ENCODE measurements around the gene PLCB4.

PLCB4 gene

DNA sequence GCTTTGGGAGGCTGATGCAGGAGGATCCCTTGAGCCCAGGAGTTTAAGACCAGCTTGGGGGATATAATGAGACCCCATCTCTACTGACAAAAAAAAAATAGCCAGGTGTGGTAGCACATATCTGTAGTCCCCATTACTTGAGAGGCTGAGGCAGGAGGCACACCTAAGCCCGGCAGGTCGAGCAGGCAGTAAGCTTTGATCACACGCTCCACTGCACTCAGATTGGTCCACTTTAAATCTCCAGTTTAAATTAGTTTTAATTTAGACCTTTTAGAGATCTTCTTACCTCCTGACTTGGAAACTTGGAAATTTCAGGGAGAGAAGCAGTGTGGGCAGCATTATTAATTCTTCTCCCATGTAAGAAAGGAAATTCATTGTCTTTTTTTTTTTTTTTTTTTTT is 16.8 kb upstream of the PLCB4 start:
- in situ Hi-C loops (cut with HindIII; ENCODE audit: low pct_ligation_motif_present, low pct_unique_long_range_greater_than_20kb, low sequenced_read_pairs) = no loop called here
- no peak for DNase-seq

GRCh38 chr20:9053108-9053507 is 15.8 kb upstream of the PLCB4 start:
- DNase-seq = peak; percentile 37
- in situ Hi-C loops (cut with HindIII; ENCODE audit: low pct_ligation_motif_present, low pct_unique_long_range_greater_than_20kb, low sequenced_read_pairs) = no loop called here

GRCh38 chr20:9054176-9054575 is 14.7 kb upstream of the PLCB4 start:
- no peak for DNase-seq
- in situ Hi-C loops (cut with HindIII; ENCODE audit: low pct_ligation_motif_present, low pct_unique_long_range_greater_than_20kb, low sequenced_read_pairs) = no loop called here

DNA sequence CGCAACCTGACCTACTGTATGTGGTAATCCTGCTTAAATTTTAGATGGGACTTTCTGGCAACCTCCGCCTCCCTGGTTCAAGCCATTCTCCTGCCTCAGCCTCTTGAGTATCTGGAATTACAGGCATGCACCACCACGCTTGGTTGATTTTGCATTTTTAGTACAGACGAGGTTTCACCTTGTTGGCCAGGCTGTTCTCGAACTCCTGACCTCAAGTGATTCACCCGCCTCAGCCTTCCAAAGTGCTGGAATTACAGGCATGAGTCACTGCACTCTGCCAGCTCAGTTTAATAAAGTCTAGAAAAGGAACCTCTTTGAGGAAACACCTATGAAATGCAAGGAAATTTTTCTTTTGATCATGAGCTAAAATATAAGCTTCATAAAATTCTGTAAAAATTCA is 9.0 kb upstream of the PLCB4 start:
- peak; percentile 95 for DNase-seq
- in situ Hi-C loops (cut with HindIII; ENCODE audit: low pct_ligation_motif_present, low pct_unique_long_range_greater_than_20kb, low sequenced_read_pairs) = no loop called here

GRCh38 chr20:9061434-9061833 is 7.5 kb upstream of the PLCB4 start:
- in situ Hi-C loops (cut with HindIII; ENCODE audit: low pct_ligation_motif_present, low pct_unique_long_range_greater_than_20kb, low sequenced_read_pairs) = no loop called here
- DNase-seq = no peak

DNA sequence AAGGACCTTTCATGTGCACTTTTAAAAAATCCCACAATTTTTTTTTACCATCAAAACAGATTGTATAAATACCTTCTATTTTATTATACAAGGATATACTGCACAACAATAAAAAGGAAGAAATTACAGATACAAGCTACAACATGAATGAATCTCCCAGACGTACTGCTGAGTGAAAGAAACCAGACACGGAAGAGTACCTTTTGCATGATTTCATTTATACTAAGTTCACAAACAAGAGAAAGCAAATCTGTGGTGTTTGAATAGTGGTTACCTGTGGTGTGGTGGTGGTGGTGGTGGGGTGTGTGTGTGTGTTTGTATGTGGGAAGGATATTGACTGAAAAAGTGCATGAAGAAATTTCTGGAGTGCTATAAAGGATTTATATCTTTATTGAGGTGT is 6.8 kb upstream of the PLCB4 start:
- DNase-seq = no peak
- in situ Hi-C loops (cut with HindIII; ENCODE audit: low pct_ligation_motif_present, low pct_unique_long_range_greater_than_20kb, low sequenced_read_pairs) = no loop called here

- in situ Hi-C loops (cut with HindIII; ENCODE audit: low pct_ligation_motif_present, low pct_unique_long_range_greater_than_20kb, low sequenced_read_pairs) = no loop called here
- DNase-seq = peak; percentile 92
Measured at GRCh38 chr20:9066191-9066590, 2.7 kb upstream of the PLCB4 start.

DNA sequence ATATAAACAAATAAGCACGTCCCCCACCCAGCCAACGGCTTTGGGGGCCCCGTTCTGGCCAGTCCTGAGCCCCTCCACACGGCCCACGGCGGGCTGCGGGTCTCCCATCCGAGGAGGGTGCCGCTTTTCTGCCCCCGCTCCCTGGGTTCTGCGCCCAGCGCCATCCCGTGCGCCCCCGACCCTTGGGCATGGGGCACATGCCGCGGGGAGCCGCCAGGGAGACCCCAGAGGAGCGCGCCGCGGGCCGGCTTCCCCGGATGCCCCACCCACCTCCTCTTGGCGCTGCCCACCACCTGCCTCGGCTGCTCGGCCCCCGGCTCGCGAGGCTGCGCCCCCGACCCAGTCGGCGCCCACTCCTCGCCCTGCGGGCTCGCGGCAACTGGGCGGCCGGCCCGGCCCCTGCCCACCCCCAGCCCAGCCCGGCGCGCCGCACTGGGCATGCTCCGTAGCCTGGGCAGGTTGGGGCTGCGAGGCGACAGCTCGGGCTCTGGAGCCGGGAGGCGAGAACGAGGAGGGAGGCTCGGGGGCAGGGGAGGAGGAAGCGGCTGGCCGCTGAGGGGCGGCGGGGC is 570 bp upstream of the PLCB4 start:
- in situ Hi-C loops (cut with HindIII; ENCODE audit: low pct_ligation_motif_present, low pct_unique_long_range_greater_than_20kb, low sequenced_read_pairs) = no loop called here
- no peak for DNase-seq

DNA sequence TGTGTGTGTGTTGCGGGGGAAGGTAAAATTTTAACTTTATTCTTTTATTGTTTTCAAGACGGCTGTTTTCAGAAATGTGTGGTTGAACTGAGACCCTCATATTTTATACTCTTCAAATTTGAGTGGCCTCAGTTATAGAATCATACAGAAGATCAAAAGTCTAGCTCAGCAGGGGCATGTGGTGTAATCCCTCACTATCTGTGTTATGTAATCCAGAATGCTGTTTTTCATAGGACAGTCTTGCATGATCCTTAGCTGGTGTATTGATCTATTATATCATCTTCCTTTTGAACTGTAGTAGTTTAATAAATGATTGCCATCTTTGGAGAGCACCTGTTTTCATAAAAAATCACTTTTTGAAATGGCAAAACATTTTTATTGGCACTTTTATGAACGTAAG is 1.4 kb downstream of the PLCB4 start:
- in situ Hi-C loops (cut with HindIII; ENCODE audit: low pct_ligation_motif_present, low pct_unique_long_range_greater_than_20kb, low sequenced_read_pairs) = no loop called here
- peak; percentile 70 for DNase-seq

- DNase-seq = no peak
- in situ Hi-C loops (cut with HindIII; ENCODE audit: low pct_ligation_motif_present, low pct_unique_long_range_greater_than_20kb, low sequenced_read_pairs) = no loop called here
Measured at GRCh38 chr20:9071976-9072726, 3.3 kb downstream of the PLCB4 start.

DNA sequence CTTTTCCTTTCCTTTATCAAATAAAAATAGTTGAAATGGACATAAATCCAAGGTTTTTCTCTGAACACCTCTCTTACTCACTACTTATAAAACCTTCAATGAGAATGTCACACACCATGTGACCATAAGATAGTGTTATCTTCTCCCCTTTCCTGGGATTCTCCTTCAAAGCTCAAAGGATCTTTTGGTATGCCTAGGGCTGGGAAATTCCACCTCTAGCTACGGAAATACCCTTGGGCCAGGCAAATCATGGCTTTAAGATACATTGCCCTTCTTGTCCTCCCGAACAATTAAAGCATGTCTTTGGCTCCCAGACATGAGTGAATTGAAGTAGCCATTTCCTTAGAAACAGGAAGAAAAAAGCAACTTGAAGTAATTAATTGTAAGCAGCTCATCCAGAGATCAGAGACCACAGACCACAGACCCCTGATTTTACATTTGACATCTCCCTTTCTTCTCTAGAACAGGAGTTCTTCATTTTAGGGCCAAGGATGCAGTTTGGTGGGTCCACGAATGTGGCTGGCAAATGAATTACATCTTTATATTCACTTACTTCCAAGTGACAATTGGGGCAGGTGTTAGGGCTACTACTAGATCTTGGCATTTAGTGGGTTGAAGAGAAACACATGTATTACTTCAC is 4.1 kb downstream of the PLCB4 start:
- DNase-seq = no peak
- in situ Hi-C loops (cut with HindIII; ENCODE audit: low pct_ligation_motif_present, low pct_unique_long_range_greater_than_20kb, low sequenced_read_pairs) = no loop called here

- in situ Hi-C loops (cut with HindIII; ENCODE audit: low pct_ligation_motif_present, low pct_unique_long_range_greater_than_20kb, low sequenced_read_pairs) = no loop called here
Measured at GRCh38 chr20:9075264-9076095, 6.6 kb downstream of the PLCB4 start.

DNA sequence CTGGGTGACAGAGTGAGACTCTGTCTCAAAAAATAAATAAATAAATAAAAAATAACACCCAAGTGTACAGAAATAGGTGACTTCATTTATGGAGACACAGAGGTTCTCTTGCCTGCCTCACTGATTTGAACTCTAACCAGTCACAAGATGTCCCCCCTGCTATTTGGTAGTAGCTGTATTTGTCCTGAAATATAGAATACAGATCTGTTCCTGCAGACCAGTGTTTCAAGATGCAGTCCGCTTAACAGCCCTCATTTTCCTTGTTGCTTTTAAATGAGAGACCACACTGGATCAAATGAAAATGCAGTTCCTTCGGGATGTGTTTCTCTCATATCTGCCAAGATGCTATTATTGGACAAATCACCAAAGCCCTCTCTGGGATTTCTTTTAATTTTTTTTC is 7.6 kb downstream of the PLCB4 start:
- no peak for DNase-seq
- in situ Hi-C loops (cut with HindIII; ENCODE audit: low pct_ligation_motif_present, low pct_unique_long_range_greater_than_20kb, low sequenced_read_pairs) = no loop called here

More at GRCh38 chr20:9075264-9076095, 6.6 kb downstream of the PLCB4 start:
- no peak for DNase-seq

GRCh38 chr20:9078826-9079731 is 10.2 kb downstream of the PLCB4 start:
- no peak for DNase-seq
- in situ Hi-C loops (cut with HindIII; ENCODE audit: low pct_ligation_motif_present, low pct_unique_long_range_greater_than_20kb, low sequenced_read_pairs) = no loop called here

- DNase-seq = no peak
- in situ Hi-C loops (cut with HindIII; ENCODE audit: low pct_ligation_motif_present, low pct_unique_long_range_greater_than_20kb, low sequenced_read_pairs) = no loop called here
Measured at GRCh38 chr20:9081423-9081966, 12.6 kb downstream of the PLCB4 start.

GRCh38 chr20:9082741-9083140 is 13.9 kb downstream of the PLCB4 start:
- DNase-seq = no peak
- in situ Hi-C loops (cut with HindIII; ENCODE audit: low pct_ligation_motif_present, low pct_unique_long_range_greater_than_20kb, low sequenced_read_pairs) = no loop called here

GRCh38 chr20:9087531-9088217 is 18.8 kb downstream of the PLCB4 start:
- in situ Hi-C loops (cut with HindIII; ENCODE audit: low pct_ligation_motif_present, low pct_unique_long_range_greater_than_20kb, low sequenced_read_pairs) = no loop called here
- DNase-seq = no peak

All from ACHN (cell line).